GM21576 (cell line): ENCODE measurements around the gene SLC25A40.
"Not testable (repeated sequence)": the region's sequence is repeated elsewhere in the genome, so short reads cannot be mapped to it uniquely, and the experiment has no call there.

Experiments
- ATAC-seq: cut with Tn5 transposase; IDR thresholded peaks from one replicate; pipeline ENCODE4 v1.9.1; 2021; ENCODE audit warnings: mild to moderate bottlenecking, moderate library complexity; ENCODE audit not compliant: unreplicated experiment

SLC25A40 gene

DNA sequence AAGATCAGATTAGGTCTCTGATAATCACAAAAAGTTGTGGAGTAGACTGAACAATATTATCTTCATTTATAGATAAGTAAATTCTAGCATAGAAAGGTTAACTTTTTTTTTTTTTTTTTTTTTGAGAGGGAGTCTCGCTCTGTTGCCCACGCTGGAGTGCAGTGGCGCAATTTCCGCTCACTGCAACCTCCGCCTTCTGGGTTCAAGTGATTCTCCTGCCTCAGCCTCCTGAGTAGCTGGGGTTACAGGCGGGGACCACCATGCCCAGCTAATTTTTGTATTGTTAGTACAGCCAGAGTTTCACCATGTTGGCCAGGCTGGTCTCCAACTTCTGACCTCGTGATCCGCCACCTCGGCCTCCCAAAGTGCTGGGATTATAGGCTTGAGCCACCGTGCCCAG, 2.8 kb downstream of the SLC25A40 start:
- ATAC-seq, result not testable (repeated sequence)

DNA sequence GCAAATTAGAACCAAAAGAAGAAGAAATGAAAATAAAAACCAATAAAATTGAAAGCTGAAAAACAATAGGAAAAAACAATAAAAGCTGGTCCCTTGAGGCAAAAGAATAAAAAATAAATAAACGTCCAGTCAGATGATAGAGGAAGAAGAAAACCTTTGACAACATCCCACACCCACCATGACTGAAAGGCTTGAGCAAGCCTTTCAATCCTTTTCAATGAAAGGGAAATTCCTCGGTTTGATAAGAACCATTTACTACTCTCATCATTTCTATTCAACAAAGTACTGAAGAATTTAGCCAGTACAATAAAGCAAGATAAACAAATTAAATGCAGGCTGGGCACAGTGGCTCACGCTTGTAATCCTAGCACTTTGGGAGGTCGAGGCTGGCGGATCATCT, 3.8 kb downstream of the SLC25A40 start:
- no peak for ATAC-seq

DNA sequence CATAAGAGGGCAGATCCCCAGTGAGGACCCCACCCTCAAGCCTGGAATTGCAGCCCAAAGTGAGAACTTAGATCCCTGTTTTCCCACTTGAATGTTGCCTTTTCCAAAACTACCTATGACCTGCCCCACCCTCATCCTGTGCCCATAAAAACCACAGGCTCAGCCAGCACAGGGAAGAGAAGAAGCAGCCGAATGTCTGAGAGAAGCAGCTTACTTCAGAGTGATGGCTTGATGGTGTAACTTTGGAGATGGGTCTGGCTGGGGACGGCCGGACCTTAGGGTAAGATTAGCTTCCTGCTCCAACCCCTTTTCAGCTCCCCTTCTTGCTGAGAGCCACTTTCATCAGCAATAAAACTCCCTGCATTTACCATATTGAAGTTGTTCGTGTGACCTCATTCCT, 5.7 kb downstream of the SLC25A40 start:
- no peak for ATAC-seq

DNA sequence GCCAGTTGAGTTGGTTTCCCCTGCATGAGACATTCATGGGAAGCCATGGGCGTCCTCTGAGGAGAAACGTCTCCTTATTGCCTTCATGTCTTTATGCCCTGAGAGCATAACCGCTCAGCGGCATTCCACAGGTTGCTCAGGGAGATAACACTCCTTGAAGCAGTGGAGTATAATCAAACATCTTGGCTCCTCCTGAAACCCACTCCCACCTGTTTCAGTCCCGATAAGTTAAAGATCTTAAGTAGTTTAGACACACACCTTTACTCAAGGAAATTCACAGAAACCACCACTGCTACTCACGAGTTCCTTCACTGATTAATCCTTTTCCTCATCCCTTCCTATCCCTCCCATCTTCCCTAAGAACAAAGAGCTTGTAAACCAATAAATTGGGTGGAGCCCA, 9.6 kb downstream of the SLC25A40 start:
- ATAC-seq, result not testable (repeated sequence)

DNA sequence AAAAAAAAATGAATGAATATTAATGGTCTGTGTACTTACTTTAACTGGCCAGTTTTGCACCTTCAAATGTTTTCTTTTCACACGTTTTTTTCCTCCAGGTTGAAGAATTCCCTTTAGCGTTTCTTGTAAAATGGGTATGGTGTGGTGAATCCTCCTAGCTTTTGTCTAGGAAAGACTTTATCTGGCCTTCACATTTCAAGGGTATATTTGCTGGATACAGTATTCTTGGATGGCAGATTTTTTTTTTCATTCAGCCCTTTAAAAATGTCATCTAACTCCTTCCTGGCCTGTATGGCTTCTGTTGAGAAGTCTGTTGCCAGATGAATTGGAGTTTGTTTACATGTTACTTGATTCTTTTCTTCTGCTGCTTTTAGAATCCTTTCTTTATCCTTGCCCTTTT, 10.1 kb downstream of the SLC25A40 start:
- no peak for ATAC-seq

DNA sequence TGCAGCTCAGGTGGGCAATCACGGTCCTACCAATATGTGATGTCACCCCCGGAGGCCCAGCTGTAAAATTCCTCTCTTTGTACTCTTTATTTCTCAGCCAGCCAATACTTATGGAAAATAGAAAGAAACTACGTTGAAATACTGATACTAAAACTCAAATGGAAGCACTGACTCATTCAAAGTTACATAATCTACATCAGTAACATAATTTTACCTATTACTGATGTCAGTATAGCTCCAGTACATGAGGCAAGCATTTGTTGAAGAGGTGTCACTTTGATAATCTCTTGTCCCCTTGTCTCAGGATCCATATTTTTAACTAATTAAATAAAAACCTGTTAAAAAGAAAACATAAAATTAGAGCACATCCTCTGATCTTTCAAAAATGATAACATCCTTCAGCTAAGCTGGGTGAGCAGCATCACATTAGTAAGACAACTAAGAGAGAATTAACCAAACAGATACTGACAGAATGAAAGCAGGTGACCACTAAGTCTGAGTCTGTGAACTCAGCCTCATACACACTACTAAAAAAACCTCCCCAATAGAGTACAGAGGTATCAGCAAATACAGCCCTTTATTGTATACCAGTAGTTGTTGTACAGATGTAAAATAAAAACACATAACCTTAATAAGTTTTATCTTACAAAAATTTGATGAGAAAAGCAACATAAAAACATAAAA, 17.6 kb downstream of the SLC25A40 start:
- no peak for ATAC-seq

DNA sequence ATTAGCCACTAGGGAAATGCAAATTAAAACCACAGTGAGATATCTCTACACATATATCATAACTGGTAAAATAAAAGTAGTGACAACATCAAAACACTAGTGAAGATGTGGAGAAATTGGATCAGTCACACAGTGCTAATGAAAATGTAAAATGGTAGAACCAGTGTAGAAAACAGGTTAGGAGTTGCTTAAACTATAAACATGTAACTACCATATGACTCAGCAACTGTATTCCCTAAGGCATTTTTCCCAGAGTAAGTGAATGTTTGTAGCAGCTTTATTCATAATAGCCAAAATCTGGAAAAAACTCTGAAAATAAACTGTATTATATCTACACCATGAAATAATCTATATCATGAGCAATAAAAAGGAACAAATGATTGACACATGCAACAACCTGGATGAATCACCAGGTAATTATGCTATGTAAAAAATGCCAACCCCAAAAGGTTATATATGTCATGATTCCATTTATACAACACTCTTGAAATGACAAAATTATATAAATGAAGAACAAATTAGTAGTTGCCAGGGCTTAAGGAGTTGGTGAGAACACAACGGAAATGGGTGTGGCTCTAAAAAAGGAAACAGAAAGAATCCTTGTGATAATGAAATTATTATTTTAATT, 22.8 kb downstream of the SLC25A40 start:
- no peak for ATAC-seq

DNA sequence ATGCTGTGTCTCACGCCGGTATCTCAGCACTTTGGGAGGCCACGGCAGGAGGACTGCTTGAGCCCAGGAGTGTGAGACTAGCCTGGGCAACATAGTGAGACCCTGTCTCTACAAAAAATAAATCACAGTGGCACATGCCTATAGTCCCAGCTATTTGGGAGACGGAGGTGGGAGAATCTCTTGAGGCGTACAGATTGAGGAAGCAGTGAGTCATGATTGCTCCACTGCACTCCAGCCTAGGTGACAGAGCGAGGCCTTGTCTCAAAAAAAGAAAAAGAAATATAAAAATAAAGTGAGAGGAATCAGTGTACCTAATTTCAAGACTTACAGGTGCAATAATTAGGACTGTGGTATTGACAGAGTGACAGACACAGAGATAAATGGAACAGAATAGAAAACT, 23.9 kb downstream of the SLC25A40 start:
- ATAC-seq, result no peak

DNA sequence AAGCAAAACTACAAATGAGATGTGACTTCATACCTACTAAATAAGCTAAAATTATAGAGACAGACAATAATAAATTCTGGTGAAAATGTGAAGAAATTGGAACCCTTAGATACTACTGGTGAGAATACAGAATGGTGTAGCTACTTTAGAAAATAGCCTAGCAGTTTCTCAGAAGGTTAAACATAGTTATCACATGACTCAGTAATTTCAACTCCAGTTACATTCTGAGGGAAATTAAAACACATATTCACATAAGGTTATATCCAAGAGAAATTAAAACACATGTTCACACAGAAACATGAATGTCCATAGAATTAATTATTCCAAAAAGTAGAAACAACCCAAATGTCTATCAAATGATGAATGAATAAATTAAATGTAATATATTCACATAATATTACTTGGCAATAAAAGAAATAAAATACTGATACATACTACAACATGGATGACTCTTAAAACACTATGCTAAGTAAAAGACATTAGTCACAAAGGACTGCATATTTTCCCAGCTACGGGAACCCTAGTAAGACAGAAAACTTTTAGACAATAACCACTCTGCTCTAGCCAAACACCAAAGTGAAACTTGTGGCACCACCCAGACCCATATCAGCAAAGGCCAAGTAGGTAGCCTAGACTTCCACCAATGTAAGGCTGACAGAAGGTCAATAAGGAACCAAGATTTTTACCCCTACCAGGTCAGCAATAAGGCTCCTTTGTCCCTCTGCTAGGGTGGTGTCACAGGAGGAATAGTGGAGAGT, 25.1 kb downstream of the SLC25A40 start:
- no peak for ATAC-seq

DNA sequence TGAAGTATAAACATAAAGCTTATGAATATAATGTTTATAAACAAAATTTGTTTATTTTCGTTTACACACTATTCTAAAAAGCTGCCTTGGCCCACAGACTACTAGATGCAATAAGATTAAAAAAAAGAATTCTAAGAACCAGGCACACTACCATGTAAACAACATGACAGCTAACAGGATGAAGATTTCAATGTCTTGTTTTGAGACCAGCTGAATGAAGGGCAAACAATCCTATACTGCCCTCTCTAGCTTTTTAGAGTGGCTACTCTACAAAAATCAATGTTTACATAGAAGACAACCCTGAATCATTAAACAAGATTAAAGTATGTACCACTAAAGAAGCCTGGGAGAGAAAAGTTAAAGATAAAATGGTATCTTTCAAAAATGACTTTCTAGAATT, 38.6 kb downstream of the SLC25A40 start:
- no peak for ATAC-seq

DNA sequence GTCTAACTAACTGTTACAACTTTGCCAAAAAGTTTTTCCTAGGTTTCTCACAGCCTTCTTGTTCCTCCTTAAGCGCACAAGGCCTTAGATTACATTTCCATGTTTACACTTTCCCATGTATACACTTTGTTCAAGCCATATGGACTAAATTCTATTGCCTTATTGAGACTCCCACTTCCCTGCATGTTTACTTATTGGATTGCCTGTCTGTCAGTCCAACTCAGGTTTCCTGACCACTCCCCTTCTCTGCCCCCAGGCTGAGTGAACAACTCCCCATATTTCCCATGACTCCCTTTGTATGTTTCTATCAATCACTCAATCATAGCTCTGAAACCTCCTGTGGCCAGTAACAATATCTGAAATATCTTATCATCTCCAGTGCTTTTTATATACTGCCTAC, 43.0 kb downstream of the SLC25A40 start:
- no peak for ATAC-seq

DNA sequence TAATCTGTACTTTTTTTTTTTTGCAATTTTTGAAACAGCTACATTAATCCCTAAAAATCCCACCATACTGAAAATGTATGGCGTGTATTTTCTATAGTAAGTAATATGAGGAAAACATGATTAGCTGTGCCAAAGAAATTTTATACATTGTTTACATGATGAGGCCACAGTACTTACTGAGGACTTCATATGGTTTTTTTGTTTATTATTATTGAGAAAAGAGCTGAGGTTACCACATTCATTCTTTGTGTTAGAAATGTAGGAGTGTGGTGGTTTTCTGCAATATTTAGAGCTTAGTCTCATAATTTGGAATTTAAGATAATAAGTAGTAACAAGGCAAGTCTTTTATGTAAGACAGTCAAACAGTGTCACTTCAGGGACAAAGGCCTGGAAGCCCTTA, 45.1 kb downstream of the SLC25A40 start:
- no peak for ATAC-seq

DNA sequence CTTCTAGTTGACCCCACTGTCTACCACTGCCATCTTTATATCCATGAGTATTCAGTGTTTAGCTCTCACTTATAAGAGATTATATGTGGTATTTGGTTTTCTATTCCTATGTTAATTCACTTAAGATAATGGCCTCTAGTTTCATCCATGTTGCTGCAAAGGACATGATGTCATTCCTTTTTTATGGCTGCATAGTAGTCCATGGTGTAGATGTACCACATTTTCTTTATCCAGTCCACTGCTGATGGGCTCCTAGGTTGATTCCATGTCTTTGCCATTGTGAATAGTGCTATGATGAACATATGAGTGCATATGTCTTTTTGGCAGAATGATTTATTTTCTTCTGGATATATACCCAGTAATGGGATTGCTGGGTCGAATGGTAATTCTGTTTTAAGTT, 47.8 kb downstream of the SLC25A40 start:
- ATAC-seq, result not testable (repeated sequence)

DNA sequence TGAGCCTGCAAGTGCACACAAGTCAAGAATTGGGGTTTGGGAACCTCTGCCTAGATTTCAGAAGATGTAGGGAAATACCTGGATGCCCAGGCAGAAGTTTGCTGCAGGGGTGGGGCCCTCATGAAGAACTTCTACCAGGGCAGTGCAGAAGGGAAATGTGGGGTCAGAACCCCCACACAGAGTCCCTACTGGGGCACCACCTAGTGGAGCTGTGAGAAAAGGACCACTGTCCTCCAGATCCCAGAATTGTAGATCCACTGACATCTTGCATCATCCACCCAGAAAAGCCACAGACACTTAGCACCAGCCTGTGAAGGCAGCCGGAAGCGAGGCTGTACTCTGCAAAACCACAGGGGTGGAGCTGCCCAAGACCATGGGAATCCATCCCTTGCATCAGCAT, 50.8 kb downstream of the SLC25A40 start:
- not testable (repeated sequence) for ATAC-seq

DNA sequence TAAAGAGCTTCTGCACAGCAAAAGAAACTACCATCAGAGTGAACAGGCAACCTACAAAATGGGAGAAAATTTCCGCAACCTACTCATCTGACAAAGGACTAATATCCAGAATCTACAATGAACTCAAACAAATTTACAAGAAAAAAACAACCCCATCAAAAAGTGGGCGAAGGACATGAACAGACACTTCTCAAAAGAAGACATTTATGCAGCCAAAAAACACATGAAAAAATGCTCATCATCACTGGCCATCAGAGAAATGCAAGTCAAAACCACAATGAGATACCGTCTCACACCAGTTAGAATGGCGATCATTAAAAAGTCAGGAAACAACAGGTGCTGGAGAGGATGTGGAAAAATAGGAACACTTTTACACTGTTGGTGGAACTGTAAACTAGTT, 54.1 kb downstream of the SLC25A40 start:
- ATAC-seq, result not testable (repeated sequence)

DNA sequence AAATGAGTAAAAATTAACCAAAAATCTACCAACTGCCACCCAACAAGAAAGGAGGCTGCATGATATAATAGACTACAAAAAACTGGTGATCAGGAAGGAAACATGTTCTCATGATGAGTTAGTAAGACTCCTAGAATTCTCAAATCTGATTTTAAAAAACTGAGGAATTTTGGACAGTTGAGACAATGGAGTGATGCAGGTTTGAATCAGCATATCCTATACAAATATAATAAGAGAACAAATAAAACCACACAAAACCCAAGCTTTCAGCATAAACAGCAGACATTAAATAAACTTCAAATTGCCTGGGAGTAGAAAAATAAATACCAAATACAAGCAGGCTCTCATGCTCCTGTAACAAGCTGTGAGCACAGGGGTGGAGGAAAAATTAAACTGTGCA, 57.8 kb downstream of the SLC25A40 start:
- no peak for ATAC-seq

DNA sequence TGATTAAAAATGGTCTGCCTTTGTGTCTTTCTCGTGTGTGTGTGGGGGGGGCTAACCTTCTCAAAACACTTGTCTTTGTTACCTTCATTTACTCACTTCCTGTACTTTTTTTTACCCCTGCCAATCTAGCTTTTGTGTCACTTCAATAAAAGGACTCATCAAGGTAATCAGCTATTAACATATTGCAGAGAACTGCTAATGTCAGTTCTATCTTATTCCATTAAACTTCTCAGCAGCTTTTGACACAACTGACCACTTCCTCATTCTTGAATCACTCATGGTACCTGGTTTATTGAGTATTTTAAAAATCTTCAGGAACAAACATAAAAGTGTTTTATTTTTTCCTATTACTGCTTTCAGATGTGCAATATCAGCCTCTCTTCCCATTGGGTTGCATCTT, 59.8 kb downstream of the SLC25A40 start:
- no peak for ATAC-seq

DNA sequence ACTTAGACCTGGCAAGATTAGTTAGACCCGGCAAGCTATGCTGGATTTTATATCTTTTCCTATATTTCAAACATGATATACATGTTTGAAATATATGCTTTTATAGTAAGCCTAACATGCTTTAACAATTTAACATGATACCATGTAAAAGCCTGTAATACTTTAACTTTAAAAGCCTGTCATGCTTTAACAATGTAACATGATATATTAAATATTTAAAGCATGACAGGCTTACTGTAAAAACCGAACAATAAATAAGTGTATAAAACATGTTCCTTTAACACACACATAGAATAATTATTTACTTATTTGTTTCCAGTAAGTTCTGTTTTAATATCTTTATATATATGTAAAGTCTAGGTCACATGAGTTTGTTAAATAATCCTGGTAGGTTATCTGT, 65.4 kb downstream of the SLC25A40 start:
- ATAC-seq, result no peak

DNA sequence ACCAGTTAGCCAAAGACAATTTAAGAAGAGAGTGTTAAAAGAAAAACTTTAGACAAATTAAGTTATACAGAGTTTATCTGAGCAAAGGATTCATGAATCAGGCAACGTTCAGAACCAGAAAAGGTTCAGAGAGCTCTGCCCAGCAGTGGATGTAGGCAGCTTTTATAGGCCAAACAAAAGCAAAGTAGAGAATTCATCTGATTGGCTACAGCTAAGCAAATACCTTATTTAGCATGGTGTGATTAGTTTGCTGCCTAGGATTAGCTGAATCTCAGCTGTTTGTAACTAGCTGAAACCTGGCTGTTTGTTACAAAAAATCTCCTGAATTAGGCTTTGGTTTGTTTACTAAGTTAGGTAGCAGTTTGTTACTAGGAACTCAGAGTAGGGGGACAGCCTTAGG, 66.0 kb downstream of the SLC25A40 start:
- ATAC-seq, result no peak

DNA sequence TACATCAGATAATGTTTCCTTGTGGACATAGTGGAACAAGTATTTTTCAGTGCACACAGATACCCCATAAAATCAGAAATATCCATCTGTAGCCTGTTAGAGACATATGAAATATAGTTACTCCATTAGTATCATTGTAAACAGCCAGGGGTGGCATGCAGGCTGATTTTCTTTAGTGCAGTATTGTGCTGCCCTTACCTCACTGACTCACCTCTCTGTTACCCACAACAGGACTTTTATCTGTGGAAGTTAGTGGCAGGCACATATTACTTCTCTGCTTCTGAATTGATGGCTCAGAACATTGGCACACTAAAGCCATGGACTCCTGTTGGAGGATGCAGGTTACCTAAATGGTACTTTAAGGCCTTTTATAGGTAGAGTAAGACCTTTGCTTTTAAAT, 70.0 kb downstream of the SLC25A40 start:
- no peak for ATAC-seq

DNA sequence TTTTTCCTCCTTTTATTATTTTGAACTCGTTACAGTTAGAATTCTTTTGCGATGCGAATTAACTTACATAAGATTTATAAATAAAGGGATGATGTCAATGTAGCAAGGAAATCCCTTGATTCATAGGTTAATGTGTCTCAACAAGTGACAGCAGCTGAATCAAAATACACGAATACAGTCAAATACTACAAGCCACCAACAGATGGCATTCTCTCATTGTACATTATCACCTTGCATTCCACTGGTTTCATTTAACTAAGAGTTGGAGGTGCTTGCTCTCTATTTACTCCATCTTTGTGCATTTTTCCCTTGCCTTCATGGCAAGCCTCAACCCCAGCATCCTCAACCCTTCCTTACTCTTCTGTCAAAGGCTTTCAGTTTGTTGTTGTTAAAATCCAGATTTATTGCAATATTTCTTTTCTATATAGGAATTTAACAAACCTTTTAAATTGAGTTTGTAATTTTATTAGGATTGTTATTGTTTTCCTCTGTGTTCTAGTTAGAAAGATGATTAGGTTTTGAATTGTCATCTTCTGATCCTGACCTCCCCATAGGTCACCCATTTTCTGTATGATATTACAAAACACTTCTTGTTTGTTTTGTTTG, 78.3 kb downstream of the SLC25A40 start:
- ATAC-seq, result peak; percentile 96

DNA sequence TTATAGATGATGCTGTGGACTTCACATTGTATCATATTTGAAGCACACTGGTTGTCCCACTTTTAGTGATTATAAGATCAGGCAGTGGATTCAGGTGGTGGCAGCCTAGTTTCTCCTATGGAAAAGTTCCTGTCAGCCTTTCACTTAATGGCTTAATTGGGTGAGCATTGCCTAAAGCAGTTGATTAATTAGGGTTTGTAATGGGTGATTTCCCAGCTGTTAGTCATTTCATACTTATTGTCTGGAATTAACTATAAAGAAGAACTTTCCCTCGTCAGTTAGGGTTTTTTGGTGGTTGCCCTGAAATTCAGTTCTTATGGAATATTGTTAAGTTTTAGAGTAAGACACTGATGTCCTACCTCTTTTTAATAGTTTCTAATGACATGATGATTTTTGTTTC, 78.8 kb downstream of the SLC25A40 start:
- no peak for ATAC-seq
